ENCODE data around the gene AWAT2.

The AWAT2 gene

DNA sequence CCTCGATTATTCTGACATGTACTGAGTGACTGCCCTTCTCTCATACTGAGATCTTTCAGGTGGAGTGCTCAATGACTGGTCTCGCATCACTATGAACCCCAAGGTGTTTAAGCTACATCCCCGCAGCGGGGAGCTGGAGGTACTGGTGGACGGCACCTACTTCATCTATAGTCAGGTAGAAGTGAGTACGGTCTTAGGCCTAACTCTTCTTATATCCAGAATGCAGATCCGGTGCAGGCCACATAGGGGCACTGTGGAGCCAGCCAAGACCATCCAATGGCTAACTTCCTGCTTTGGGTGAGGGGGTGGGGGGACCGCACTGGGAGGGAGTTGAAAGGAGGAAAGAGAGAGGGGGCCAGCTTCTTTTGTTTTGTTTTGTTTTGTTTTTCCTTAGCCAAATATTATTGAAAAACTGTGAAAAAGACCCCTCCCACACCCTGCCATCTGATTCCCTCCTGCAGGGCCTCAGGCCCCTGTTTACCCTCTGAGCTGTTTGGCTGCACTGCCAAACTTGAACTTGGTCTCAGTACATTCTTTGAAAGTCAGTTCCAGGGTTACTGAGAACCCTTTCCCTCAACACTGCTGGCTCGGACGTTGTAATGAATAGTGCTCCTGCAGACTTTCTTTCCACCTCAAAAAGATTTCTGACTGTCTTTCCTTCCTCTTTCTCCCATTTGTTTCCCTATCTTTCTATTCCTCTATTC is 16.2 kb downstream of the AWAT2 start:
- Histone ChIP-seq H4K20me1 (ENCODE audit: insufficient read depth, low read length) (no peaks in the 10 kb centered on the region), H3K9me2 (ENCODE audit: low read depth, low read length) (no peaks in the 10 kb centered on the region), H3K4me3 (ENCODE audit: low read depth, low read length, poor library complexity, severe bottlenecking) (no peak overlapping the region), H3K27me3 (ENCODE audit: insufficient read depth, low read length) (no peaks in the 10 kb centered on the region), H3K36me3 (ENCODE audit: insufficient read depth, low read length) (no peaks in the 10 kb centered on the region), H3F3A (ENCODE audit: insufficient read depth, low read length) (no peaks in the 10 kb centered on the region), H3K27ac (ENCODE audit: low read depth, low read length, poor library complexity, severe bottlenecking) (no peak overlapping the region), H3K4me1 (ENCODE audit: insufficient read depth, low read length, severe bottlenecking) (no peaks in the 10 kb centered on the region), H3K4me2 (ENCODE audit: low read length) (no peak overlapping the region), H3K9me3 (ENCODE audit: low read length) (no peaks in the 10 kb centered on the region), H2AFZ (ENCODE audit: low read length) (no peak overlapping the region), H3K79me2 (ENCODE audit: insufficient read depth, low read length) (no peaks in the 10 kb centered on the region), H3K9ac (ENCODE audit: low read length) (no peak overlapping the region)
- TF ChIP-seq EZH2 (IDR thresholded peaks at IDR 0.05; ENCODE audit: borderline replicate concordance, low read length) = no peak
- TF ChIP-seq, protein P1, sequence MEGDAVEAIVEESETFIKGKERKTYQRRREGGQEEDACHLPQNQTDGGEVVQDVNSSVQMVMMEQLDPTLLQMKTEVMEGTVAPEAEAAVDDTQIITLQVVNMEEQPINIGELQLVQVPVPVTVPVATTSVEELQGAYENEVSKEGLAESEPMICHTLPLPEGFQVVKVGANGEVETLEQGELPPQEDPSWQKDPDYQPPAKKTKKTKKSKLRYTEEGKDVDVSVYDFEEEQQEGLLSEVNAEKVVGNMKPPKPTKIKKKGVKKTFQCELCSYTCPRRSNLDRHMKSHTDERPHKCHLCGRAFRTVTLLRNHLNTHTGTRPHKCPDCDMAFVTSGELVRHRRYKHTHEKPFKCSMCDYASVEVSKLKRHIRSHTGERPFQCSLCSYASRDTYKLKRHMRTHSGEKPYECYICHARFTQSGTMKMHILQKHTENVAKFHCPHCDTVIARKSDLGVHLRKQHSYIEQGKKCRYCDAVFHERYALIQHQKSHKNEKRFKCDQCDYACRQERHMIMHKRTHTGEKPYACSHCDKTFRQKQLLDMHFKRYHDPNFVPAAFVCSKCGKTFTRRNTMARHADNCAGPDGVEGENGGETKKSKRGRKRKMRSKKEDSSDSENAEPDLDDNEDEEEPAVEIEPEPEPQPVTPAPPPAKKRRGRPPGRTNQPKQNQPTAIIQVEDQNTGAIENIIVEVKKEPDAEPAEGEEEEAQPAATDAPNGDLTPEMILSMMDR (IDR thresholded peaks at IDR 0.05; ENCODE audit: low read length) = peak; percentile 63

DNA sequence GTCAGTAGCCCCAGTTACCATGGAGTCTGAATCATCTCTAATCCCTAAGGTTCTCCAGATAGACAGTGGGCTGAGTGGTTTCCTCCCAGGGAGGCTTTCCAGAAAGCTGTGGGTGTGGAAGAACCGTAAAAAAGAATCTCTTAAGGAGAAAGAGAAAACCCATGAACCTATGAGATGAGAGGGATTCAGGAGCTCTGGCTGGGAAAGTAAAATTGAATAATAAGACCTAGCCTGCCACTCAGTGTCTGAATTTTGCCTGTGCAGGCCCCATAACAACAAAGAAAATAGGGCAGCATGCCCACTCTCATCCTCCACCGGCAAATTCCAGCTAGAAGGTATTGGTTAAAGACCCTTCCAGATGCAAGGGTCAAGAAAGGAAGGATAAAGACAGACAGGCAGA is 16.9 kb downstream of the AWAT2 start:
- Histone ChIP-seq H3K9me3 (ENCODE audit: low read length) (no peaks in the 10 kb centered on the region), H3K9me2 (ENCODE audit: low read depth, low read length) (no peaks in the 10 kb centered on the region), H3K79me2 (ENCODE audit: insufficient read depth, low read length) (no peaks in the 10 kb centered on the region), H3K27ac (ENCODE audit: low read depth, low read length, poor library complexity, severe bottlenecking) (no peak overlapping the region), H3K4me3 (ENCODE audit: low read depth, low read length, poor library complexity, severe bottlenecking) (no peak overlapping the region), H3F3A (ENCODE audit: insufficient read depth, low read length) (no peaks in the 10 kb centered on the region), H3K4me1 (ENCODE audit: insufficient read depth, low read length, severe bottlenecking) (no peaks in the 10 kb centered on the region), H3K27me3 (ENCODE audit: insufficient read depth, low read length) (no peaks in the 10 kb centered on the region), H4K20me1 (ENCODE audit: insufficient read depth, low read length) (no peaks in the 10 kb centered on the region), H3K36me3 (ENCODE audit: insufficient read depth, low read length) (no peaks in the 10 kb centered on the region), H2AFZ (ENCODE audit: low read length) (no peak overlapping the region), H3K4me2 (ENCODE audit: low read length) (no peak overlapping the region), H3K9ac (ENCODE audit: low read length) (no peak overlapping the region)
- no peak for TF ChIP-seq EZH2 (IDR thresholded peaks at IDR 0.05; ENCODE audit: borderline replicate concordance, low read length)
- TF ChIP-seq, protein P1 (IDR thresholded peaks at IDR 0.05; ENCODE audit: low read length) = no peak

DNA sequence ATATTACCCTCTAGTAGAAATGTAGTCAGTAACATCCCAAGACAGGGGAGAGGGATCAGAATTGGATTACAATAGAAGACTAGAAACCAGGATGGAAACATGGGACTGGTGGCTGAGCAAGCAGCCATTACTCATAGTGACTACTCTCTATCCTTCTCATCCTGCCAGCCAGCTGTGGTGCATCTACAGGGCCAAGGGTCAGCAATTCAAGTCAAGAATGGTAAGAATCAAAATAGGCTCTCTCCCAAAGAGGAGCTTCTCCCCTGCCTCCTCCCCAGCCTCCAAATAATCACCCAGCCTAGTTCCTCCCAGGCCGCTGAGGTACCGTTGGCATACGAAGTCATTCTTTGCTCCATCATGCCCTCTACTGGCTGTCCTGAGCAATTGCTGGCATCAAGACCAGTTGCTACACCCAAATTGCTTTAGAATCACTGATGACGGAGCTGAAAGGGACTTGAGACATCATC is 19.4 kb downstream of the AWAT2 start:
- Histone ChIP-seq H3K36me3 (ENCODE audit: insufficient read depth, low read length) (no peaks in the 10 kb centered on the region), H3K4me1 (ENCODE audit: insufficient read depth, low read length, severe bottlenecking) (no peaks in the 10 kb centered on the region), H3K4me2 (ENCODE audit: low read length) (no peak overlapping the region), H4K20me1 (ENCODE audit: insufficient read depth, low read length) (no peaks in the 10 kb centered on the region), H3K4me3 (ENCODE audit: low read depth, low read length, poor library complexity, severe bottlenecking) (no peak overlapping the region), H3K27ac (ENCODE audit: low read depth, low read length, poor library complexity, severe bottlenecking) (no peak overlapping the region), H2AFZ (ENCODE audit: low read length) (no peak overlapping the region), H3K9me3 (ENCODE audit: low read length) (no peaks in the 10 kb centered on the region), H3K27me3 (ENCODE audit: insufficient read depth, low read length) (no peaks in the 10 kb centered on the region), H3K9me2 (ENCODE audit: low read depth, low read length) (no peaks in the 10 kb centered on the region), H3K9ac (ENCODE audit: low read length) (no peak overlapping the region), H3F3A (ENCODE audit: insufficient read depth, low read length) (no peaks in the 10 kb centered on the region), H3K79me2 (ENCODE audit: insufficient read depth, low read length) (no peaks in the 10 kb centered on the region)
- no peak for TF ChIP-seq EZH2 (IDR thresholded peaks at IDR 0.05; ENCODE audit: borderline replicate concordance, low read length)
- TF ChIP-seq, protein P1 (IDR thresholded peaks at IDR 0.05; ENCODE audit: low read length) = peak; percentile 63

Data from OCI-LY1 (cell line).